ENCODE results near the gene PLK5. TPM values are rescaled to one million over a fixed set of nuclear protein-coding genes. Genes with fewer than 3 reads are reported as not detected.

The PLK5 gene
- polyA plus RNA-seq, 1 donor from 2014 or later: 3.6 TPM

DNA sequence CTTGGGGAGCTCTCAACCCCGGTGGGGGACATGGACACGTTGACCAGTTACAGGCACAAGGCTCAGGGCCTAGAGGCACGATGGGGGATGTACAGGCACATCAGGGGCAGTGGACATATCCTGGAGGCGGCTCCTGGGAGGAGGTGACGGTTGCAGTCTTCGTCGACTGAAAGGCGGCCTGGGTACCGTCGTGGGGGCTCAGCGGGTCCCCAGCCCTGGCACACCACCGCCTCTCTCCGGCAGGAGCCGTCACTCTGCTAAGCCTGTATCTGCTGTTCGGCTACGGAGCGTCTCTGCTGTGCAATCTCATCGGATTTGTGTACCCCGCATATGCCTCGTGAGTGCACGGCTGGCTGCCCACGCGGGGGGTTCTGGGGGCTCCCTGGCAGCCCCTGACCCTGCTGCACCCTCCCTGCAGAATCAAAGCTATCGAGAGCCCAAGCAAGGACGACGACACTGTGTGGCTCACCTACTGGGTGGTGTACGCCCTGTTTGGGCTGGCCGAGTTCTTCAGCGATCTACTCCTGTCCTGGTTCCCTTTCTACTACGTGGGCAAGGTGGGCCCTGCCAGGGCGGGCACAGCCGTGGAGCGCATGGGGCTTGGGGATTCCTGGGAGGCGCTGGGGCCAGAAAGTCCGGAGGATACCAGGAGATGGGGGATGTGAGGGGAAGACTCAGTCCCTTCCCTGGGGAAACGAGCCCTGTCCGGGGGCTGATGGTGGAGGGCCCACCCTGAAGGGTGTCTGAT, 28.7 kb upstream of the PLK5 start:
- Histone ChIP-seq H3K9ac (ENCODE audit: low read length) (no peak overlapping the region), H3F3A (ENCODE audit: insufficient read depth, low read length, poor library complexity, severe bottlenecking) (no peaks in the 10 kb centered on the region), H3K27me3 (ENCODE audit: insufficient read depth, low read depth, low read length) (peaks cover 4% of the 10 kb centered on the region), H3K27ac (ENCODE audit: low read length) (no peak overlapping the region), H3K36me3 (ENCODE audit: insufficient read depth, low read length) (no peaks in the 10 kb centered on the region), H3K79me2 (replicated peaks; ENCODE audit: insufficient read depth, low read length) (no peaks in the 10 kb centered on the region), H3K9me3 (ENCODE audit: low read length) (no peaks in the 10 kb centered on the region), H3K9me2 (ENCODE audit: insufficient read depth, low read length) (no peaks in the 10 kb centered on the region), H3K4me2 (ENCODE audit: low read length) (no peak overlapping the region), H3K4me3 (ENCODE audit: low read length) (no peak overlapping the region), H4K20me1 (ENCODE audit: insufficient read depth) (no peaks in the 10 kb centered on the region), H2AFZ (ENCODE audit: low read depth, low read length) (no peak overlapping the region)
- TF ChIP-seq SMC3 (conservative IDR thresholded peaks at IDR 0.05; ENCODE audit: poor library complexity): no peak
- TF ChIP-seq CTCF (IDR thresholded peaks at IDR 0.05; ENCODE audit: poor library complexity, severe bottlenecking): no peak
- no peak for TF ChIP-seq EP300 (conservative IDR thresholded peaks at IDR 0.05; ENCODE audit: poor library complexity, severe bottlenecking)
- TF ChIP-seq MXI1 (conservative IDR thresholded peaks at IDR 0.05; ENCODE audit: poor library complexity, severe bottlenecking): no peak
- TF ChIP-seq POLR2AphosphoS5 (IDR thresholded peaks at IDR 0.05): no peak
- no peak for TF ChIP-seq TAF1 (IDR thresholded peaks at IDR 0.05; ENCODE audit: low read depth)
- TF ChIP-seq RAD21 (conservative IDR thresholded peaks at IDR 0.05): no peak
- TF ChIP-seq, protein P1, sequence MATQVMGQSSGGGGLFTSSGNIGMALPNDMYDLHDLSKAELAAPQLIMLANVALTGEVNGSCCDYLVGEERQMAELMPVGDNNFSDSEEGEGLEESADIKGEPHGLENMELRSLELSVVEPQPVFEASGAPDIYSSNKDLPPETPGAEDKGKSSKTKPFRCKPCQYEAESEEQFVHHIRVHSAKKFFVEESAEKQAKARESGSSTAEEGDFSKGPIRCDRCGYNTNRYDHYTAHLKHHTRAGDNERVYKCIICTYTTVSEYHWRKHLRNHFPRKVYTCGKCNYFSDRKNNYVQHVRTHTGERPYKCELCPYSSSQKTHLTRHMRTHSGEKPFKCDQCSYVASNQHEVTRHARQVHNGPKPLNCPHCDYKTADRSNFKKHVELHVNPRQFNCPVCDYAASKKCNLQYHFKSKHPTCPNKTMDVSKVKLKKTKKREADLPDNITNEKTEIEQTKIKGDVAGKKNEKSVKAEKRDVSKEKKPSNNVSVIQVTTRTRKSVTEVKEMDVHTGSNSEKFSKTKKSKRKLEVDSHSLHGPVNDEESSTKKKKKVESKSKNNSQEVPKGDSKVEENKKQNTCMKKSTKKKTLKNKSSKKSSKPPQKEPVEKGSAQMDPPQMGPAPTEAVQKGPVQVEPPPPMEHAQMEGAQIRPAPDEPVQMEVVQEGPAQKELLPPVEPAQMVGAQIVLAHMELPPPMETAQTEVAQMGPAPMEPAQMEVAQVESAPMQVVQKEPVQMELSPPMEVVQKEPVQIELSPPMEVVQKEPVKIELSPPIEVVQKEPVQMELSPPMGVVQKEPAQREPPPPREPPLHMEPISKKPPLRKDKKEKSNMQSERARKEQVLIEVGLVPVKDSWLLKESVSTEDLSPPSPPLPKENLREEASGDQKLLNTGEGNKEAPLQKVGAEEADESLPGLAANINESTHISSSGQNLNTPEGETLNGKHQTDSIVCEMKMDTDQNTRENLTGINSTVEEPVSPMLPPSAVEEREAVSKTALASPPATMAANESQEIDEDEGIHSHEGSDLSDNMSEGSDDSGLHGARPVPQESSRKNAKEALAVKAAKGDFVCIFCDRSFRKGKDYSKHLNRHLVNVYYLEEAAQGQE (IDR thresholded peaks at IDR 0.05; ENCODE audit: borderline replicate concordance): no peak
- no peak for TF ChIP-seq EZH2 (IDR thresholded peaks at IDR 0.05; ENCODE audit: borderline replicate concordance, insufficient read depth, low read length, poor library complexity, severe bottlenecking)

- H3K36me3 ChIP-seq (ENCODE audit: insufficient read depth, low read length): no peaks in the 10 kb centered on the region
- no peak overlapping the region for H3K27ac ChIP-seq (ENCODE audit: low read length)
- TF ChIP-seq EZH2 (IDR thresholded peaks at IDR 0.05; ENCODE audit: borderline replicate concordance, insufficient read depth, low read length, poor library complexity, severe bottlenecking): no peak
- TF ChIP-seq MXI1 (conservative IDR thresholded peaks at IDR 0.05; ENCODE audit: poor library complexity, severe bottlenecking): no peak
- TF ChIP-seq SMC3 (conservative IDR thresholded peaks at IDR 0.05; ENCODE audit: poor library complexity): no peak
- TF ChIP-seq, protein P1 (IDR thresholded peaks at IDR 0.05; ENCODE audit: borderline replicate concordance): no peak
- TF ChIP-seq POLR2AphosphoS5 (IDR thresholded peaks at IDR 0.05): no peak
- no peak for TF ChIP-seq RAD21 (conservative IDR thresholded peaks at IDR 0.05)
- no peaks in the 10 kb centered on the region for H3K9me3 ChIP-seq (ENCODE audit: low read length)
- H2AFZ ChIP-seq (ENCODE audit: low read depth, low read length): no peak overlapping the region
- no peak overlapping the region for H3K4me2 ChIP-seq (ENCODE audit: low read length)
- H3F3A ChIP-seq (ENCODE audit: insufficient read depth, low read length, poor library complexity, severe bottlenecking): no peaks in the 10 kb centered on the region
- no peaks in the 10 kb centered on the region for H3K9me2 ChIP-seq (ENCODE audit: insufficient read depth, low read length)
- no peaks in the 10 kb centered on the region for H4K20me1 ChIP-seq (ENCODE audit: insufficient read depth)
- no peak overlapping the region for H3K9ac ChIP-seq (ENCODE audit: low read length)
- H3K27me3 ChIP-seq (ENCODE audit: insufficient read depth, low read depth, low read length): peaks cover 4% of the 10 kb centered on the region
- no peaks in the 10 kb centered on the region for H3K79me2 ChIP-seq (replicated peaks; ENCODE audit: insufficient read depth, low read length)
- no peak overlapping the region for H3K4me3 ChIP-seq (ENCODE audit: low read length)
Measured at GRCh38 chr19:1495799-1496713, 27.8 kb upstream of the PLK5 start.
